SW 1271 (cell line): Measurements from ENCODE around the gene DNASE1L1.

Experiments
- DNase-seq, 2 experiments: peaks; one replicate each; lab custom pipeline; 2025; lab: John Stamatoyannopoulos, UW

DNASE1L1 gene

DNA sequence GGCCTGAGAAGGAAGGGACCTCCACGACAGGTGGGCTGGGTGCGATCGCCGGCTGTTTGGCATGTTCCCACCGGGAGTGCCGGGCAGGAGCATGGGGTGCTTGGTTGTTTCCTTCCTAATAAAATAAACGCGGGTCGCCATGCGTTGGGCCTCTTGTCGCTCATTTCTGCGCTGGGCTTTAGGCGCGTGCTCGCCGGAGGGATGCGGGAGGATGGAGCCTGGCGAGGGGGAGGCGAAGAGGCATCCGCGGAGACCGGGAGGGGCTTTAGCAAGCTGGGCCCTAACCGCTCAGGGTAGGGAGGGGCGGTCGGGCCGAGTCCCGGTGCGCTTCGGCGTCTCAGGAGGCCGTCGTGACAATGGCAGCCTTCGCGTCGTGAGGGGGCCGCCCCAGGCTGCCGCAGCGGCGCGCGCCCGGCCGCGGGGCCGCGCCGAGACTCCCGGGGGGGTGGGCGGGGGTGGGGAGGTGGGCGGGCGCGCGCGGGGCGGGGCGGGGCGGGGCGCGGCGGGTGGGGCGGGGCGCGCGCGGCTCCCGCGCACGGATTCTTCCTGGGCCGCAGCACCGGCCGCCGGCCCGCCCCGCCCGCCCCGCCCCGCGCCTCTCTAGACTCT is 27.4 kb upstream of the DNASE1L1 start:
- DNase-seq, result no peak

DNA sequence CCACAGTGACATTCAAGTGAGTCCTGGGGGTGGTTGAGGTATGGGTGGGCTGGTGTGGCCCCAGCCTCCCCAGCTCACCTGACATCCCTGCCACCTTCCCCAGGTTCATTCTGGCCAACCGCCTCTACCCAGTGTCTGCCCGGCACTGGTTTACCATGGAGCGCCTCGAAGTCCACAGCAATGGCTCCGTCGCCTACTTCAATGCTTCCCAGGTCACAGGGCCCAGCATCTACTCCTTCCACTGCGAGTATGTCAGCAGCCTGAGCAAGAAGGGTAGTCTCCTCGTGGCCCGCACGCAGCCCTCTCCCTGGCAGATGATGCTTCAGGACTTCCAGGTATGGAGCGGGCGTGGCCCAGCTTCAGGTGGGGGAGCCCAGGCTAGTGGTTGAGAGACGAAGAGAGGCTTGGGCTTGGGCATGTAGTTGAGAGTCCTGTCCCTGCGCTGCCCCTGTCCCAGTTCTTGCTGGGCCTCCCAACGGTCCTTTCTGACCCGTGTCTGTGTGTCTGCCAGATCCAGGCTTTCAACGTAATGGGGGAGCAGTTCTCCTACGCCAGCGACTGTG is 26.2 kb upstream of the DNASE1L1 start:
- no peak for DNase-seq

DNA sequence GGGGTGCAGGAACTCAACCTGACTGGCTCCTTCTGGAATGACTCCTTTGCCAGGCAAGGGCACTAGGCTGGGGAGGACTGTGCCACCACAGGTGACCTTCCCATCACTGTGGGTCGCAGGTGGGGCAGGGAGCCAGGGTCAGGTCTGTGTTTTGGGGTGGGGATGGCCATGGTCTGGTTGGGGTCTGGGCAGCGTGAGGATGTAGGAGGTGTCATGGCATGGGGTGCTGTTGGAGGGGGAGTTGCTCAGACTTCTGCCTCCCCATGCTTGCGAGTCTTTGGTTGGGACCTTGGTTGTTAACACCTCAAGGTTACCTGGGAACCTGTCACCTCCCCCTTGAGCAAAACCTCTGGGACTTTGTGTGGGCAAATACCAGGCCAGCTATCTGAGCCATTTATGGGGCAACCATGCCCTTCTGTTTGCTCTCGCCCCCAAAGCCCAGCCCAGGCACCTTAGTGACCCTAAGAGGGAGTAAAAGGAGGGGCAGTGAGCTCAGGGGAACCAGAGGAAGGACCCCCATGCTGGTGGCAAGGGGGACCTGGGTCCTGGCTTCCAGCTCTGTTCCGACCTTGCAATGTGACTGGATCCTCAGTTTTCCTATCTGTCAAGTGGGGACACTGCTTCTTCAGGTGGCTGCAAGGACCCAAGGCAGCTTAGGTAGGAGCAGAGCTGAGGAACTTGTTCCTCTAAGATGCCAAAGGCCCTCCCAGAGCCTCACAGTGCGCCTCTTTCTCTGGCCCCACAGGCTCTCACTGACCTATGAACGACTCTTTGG is 25.5 kb upstream of the DNASE1L1 start:
- DNase-seq, result no peak

DNA sequence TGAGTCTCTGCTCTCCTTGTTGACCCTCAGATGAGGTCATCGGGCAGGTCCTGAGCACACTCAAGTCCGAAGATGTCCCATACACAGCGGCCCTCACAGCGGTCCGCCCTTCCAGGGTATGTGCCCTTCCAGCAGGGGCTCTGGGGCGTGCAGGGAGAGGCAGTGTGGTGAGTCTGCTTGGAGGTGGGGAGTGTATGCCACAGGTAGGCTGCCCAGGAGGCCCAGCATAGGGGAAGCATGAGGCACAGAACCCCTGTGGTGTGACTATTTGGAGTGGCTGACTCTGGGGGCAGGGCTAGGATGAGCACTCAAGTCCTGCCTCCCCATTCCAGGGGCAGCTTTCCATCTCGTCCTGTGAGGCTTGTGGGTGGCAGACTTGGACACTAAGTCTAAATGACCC is 24.6 kb upstream of the DNASE1L1 start:
- DNase-seq, result no peak

GRCh38 chrX:154432210-154432609 is 23.2 kb upstream of the DNASE1L1 start:
- no peak for DNase-seq

GRCh38 chrX:154431341-154431740 is 22.3 kb upstream of the DNASE1L1 start:
- no peak for DNase-seq

DNA sequence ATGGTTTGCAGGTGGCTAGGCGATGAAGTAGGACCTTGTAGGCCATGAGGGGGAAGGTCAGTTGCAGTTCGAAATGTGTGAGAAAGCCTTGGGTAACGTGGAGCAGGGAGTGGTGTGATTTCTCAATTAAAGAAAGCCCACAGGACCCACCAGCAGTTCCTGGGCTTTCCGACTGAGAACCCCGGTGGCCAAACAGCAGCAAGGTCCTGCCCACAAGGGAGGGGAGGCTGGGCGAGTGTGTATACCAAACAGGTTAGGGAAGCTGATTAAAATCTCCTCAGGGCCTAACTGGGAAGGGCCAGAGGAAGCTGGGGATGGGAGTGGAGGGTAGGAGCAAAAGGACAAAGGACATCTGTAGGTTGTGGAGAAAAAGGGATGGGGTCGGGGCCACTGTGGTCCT is 21.9 kb upstream of the DNASE1L1 start:
- DNase-seq, result no peak

GRCh38 chrX:154430479-154430878 is 21.4 kb upstream of the DNASE1L1 start:
- no peak for DNase-seq

GRCh38 chrX:154429711-154430110 is 20.7 kb upstream of the DNASE1L1 start:
- no peak for DNase-seq

GRCh38 chrX:154428176-154429171 is 19.4 kb upstream of the DNASE1L1 start, which contains the start of gene ATP6AP1:
Gene ATP6AP1 (plus strand): TSS chrX:154428677. CDS start chrX:154428693, 16 bp downstream.
- DNase-seq, result peak; percentile 68 to 90

DNA sequence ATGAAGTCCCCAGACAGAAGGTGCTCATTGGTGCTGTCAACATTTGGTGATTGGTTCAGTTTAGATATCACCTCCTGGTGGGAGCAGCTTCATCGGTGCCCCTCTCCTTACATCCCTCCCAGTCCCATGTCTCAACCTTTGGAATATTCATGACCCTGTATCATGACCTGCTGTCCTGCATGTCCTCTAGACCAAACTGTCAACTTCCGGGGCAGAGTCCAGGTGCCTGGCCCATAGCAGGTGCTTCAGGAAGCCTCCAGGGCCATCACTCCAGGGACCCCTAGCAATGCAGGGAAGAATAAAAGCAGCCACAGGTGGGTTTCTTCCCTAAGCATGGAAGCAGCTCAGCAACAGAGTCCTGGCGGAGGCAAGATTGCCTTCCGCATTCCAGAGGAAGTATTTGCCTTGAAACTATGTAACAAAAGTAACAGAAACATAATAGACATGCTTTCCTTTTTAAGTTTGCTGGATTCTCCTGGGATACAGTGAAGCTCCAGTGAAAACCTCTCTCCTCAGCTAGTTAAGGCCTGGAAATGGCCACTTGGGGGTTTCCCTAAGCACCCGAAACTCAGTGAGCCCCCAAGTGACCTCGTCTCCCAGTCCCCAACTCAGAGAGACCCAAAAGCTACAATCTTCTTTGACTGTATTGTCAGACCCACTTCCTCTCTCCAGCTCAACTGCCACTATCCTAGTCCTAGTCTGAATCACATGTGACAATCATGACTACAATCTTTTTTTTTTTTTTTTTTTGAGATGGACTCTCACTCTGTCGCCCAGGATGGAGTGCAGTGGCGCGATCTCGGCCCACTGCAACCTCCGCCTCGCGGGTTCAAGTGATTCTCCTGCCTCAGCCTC is 18.1 kb upstream of the DNASE1L1 start:
- no peak for DNase-seq

DNA sequence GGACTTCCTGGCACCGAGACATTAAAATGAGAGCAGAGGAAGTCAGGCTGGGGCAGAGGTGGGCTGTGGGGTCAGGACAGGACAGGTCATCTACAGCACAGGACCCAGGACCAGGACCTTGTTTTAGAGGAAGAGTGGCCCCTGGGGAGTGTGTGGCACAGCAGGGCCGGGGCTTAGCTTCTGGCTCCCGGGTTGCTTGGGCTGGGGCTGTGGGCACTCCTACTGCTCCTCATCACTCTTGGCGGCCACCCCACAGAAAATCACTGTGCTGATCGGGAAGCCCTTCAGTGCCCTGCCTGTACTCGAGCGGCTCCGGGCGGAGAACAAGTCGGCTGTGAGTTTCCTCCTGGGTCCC is 11.3 kb upstream of the DNASE1L1 start:
- no peak for DNase-seq

DNA sequence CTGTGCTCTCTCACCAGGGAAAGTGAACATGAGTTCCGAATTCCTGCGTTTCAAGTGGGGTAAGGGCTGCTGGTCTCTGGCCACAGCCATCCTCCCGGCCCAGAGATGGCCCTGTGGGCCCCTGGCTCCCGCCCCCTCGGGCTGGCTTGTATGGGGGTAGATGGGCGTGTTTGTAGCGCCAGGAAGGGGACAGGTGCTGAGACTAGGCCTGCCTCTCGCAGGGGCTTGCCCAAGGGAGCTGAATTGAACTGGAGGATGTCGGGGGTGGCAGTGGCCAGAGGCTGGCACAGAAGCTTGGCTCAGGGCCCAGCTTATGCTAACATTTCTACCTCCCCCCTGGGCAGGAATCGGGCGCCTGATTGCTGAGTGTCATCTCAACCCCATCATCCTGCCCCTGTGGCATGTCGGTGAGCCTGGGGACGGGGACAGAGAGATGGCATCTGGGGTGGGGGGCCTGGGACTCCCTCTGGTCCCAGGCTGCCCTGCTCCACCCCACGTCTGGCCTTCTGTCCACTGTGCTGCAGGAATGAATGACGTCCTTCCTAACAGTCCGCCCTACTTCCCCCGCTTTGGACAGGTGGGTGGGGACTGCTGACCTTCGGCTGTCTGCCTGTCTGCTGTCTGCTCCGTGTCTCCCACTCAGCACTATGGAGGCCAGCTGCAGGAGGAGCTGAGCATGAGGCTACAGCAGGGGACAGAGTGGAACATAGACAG is 10.8 kb upstream of the DNASE1L1 start:
- DNase-seq, result no peak

DNA sequence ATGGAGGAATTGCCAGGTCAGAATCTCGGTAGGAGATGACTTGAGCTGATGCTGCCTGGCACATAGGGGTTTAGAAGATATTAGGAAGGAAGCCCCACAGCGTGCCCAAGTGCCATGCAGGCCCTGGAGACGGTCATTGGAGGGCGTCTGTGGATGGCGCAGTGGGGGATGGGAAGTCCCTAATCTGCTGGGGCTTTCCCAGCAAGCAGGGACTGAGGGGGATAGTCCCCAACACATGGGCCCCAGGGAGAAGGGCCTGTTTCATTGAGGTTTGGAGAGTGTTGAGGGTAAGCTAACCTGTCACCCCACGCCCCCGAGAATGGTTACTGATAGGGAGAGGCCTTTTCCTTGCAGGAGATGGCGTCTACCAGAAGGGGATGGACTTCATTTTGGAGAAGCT is 10.1 kb upstream of the DNASE1L1 start:
- DNase-seq, result no peak

DNA sequence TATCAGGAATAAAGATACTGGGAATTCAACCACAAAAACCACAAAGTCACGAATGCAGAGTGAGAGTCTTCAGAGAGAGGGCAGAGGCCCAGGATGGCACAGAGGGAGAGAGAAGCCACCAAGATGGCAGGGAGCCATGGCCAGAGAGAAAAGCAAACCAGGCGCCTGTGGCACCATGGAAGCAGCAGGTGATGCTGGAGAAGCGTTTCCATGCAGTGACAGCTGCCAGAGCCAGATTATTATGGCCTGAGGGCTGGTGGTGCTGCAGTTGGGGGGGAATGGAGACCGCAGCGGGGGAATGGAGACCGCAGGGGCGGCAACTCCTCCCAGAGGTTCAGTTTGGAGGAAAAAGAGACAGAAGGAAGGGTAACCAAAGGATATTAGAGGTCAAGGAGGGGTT is 8.1 kb upstream of the DNASE1L1 start:
- DNase-seq, result no peak

DNA sequence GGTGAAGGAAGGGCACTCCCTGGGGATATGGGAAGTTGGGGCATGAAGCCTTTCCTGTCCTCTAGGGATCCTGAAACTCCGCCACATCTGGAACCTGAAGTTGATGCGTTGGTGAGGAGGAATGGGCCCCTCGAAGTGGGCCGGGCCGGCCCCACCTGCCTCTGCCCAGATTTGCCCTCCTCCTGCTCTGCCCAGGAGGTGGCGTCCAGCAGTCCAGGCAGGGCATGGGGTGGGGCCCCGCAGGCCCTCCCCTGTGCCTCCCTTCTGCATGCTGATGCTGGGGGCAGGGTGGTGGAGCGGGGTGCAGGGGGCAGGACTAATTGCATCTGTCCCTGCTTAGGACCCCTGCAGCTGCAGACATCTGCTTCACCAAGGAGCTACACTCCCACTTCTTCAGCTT is 4.1 kb upstream of the DNASE1L1 start:
- DNase-seq, result no peak

DNA sequence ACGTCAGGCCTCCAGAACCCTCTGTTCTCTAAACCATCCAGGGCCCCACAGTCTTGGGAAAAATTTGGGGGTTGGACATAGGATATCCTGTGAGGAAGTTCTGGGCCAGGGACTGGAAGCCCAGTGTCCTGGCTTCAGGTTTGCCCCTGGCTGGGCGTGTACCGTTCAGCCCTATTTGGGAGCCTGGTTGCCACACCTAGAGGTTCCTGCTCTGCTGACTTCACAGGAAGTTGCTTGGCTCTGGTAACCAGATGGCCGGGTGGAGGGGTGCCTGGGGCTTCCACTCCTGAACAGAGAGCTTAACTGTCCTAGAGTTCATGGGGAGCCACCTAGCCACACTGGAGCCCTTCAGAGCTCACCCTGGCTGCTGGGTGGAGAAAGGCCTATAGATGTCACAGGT is 3.4 kb upstream of the DNASE1L1 start:
- no peak for DNase-seq

GRCh38 chrX:154411981-154412340 is 2.9 kb upstream of the DNASE1L1 start:
- peak in 1 of 2 experiments; percentile 47 for DNase-seq

GRCh38 chrX:154408659-154409221 is 314 bp downstream of the DNASE1L1 start:
- no peak for DNase-seq

DNA sequence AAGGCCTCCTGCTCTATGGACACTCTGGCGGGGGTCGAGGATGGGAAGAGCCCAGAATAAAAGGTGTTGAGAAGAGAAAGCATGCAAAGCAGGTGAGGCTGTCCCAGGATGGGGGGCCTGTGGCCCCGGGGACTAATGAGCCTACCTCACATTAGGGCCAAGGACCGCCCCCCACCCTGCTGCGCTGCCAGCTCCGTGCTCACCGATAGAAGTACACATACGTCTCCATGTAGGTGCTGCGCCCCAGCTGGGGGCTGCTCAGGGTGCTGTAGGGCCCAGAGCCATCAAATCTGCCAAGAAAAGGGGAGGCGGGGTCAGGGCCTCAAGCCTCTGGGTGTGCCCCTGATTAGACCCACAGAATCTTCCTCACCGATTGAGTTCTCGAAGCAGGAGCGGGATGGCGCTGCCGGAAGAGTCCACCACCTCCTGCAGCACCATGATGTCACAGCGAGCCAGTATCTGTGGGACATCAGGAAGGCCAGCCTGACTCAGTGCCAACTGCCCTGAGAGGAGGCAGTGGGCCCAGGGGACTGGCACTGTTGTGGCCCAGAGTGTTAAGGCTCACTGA is 4.3 kb downstream of the DNASE1L1 start:
- DNase-seq, result no peak
